GM12878 (cell line): Measurements from ENCODE around the gene DIP2B. TPM values are rescaled to one million over a fixed set of nuclear protein-coding genes. Genes with fewer than 3 reads are reported as not detected.
A peak's percentile ranks its signal among the peaks of the same experiment; 100 is the strongest.

Experiments used
- ATAC-seq: fragments of 200-7000 bp; cut with Tn5 transposase; 3 replicates; pipeline ENCODE4 v1.9.1; 2020; ENCODE audit warnings: mild to moderate bottlenecking, moderate library complexity
- BruUV-seq: library from RNA; stranded (reverse); fragments of 400-500 nt; replicated peaks from 2 replicates; lab custom pipeline; 2021; lab: Mats Ljungman, UMichigan
- CTCF ChIA-PET: fragments of 300-600 bp; sonication (Branson Sonifier 250); formaldehyde crosslinking; extraction: SDS; loops from one replicate; lab custom pipeline; 2021; ENCODE audit warnings: inconsistent platforms; lab: Yijun Ruan, JAX
- POLR2A ChIA-PET: fragments of 350-600 bp; formaldehyde crosslinking; extraction: SDS; loops from one replicate; lab custom pipeline; 2021; ENCODE audit warnings: inconsistent platforms; lab: Charles Lee
- RAD21 ChIA-PET: fragments of 300-600 bp; sonication (Branson Sonifier 250); formaldehyde crosslinking; loops from one replicate; lab custom pipeline; 2023; ENCODE audit warnings: antibody characterized with exemption; ENCODE audit not compliant: unreplicated experiment; lab: Charles Lee
- SMC1A ChIA-PET: fragments of 300-600 bp; sonication (Branson Sonifier 250); formaldehyde crosslinking; loops from one replicate; lab custom pipeline; 2023; ENCODE audit not compliant: unreplicated experiment, uncharacterized antibody; lab: Charles Lee
- DNase-seq: peaks from one replicate; pipeline ENCODE4 v3.0.0-alpha.2; 2011; ENCODE audit warnings: low read depth, low spot score
- FAIRE-seq: peaks from 3 replicates; lab custom pipeline; 2011; peaks lifted over from hg19 to GRCh38; lab: Jason Lieb, UNC
- H2AFZ ChIP-seq: 2 replicates; pipeline ENCODE4 v1.6.0; 2011; ENCODE audit warnings: low read depth, low read length, control low read depth; ENCODE audit not compliant: control insufficient read depth
- H3K27ac ChIP-seq: 2 replicates; pipeline ENCODE4 v1.5.1; 2011; ENCODE audit warnings: control low read depth; ENCODE audit not compliant: control insufficient read depth, insufficient read depth
- H3K27me3 ChIP-seq, 2 experiments: replicated peaks in 1 of 2; 2 replicates each; pipeline versions ENCODE4 v1.6.0 to v1.6.1; 2011; ENCODE audit warnings: low read length in 1 of 2; ENCODE audit not compliant: control insufficient read depth in 2 of 2, insufficient read depth in 2 of 2
- H3K36me3 ChIP-seq, 2 experiments: 2 replicates each; pipeline ENCODE4 v1.5.1; 2011; ENCODE audit warnings: low read length in 1 of 2; ENCODE audit not compliant: control insufficient read depth in 2 of 2, insufficient read depth in 2 of 2
- H3K4me1 ChIP-seq: 2 replicates; pipeline ENCODE4 v1.6.1; 2011; ENCODE audit warnings: mild to moderate bottlenecking, low read length, moderate library complexity, mixed read lengths; ENCODE audit not compliant: control insufficient read depth, insufficient read depth
- H3K4me2 ChIP-seq: 2 replicates; pipeline ENCODE4 v1.6.0; 2011; ENCODE audit warnings: control low read depth; ENCODE audit not compliant: control insufficient read depth, insufficient read depth
- H3K4me3 ChIP-seq: fragments of 200-600 bp; sonication (generic); 2 replicates; pipeline ENCODE4 v1.5.1; 2016
- H3K79me2 ChIP-seq: 2 replicates; pipeline ENCODE4 v1.6.0; 2011; ENCODE audit warnings: low read length; ENCODE audit not compliant: control insufficient read depth, insufficient read depth
- H3K9ac ChIP-seq: 2 replicates; pipeline ENCODE4 v1.8.0; 2011; ENCODE audit warnings: low read length, control low read depth, mixed read lengths; ENCODE audit not compliant: control insufficient read depth, insufficient read depth
- H3K9me3 ChIP-seq: replicated peaks from 3 replicates; pipeline ENCODE4 v1.5.1; 2011; ENCODE audit warnings: mild to moderate bottlenecking, low read length; ENCODE audit not compliant: control insufficient read depth, insufficient read depth
- H4K20me1 ChIP-seq: 2 replicates; pipeline ENCODE4 v1.6.0; 2011; ENCODE audit not compliant: control insufficient read depth, insufficient read depth
- BCL11A ChIP-seq: IDR thresholded peaks from 2 replicates; pipeline ENCODE4 v1.6.1; 2011; ENCODE audit warnings: low read depth, low read length
- FOS ChIP-seq: IDR thresholded peaks from 3 replicates; pipeline ENCODE4 v1.6.1; 2011; ENCODE audit warnings: borderline replicate concordance; ENCODE audit not compliant: insufficient read length; ENCODE audit errors: extremely low read depth
- IKZF2 ChIP-seq, 2 experiments: fragments of 450-650 bp; IDR thresholded peaks; 2 replicates each; pipeline ENCODE4 v1.6.1; 2017; ENCODE audit warnings: mild to moderate bottlenecking in 2 of 2, moderate library complexity in 2 of 2
- JUNB ChIP-seq: IDR thresholded peaks from 2 replicates; pipeline ENCODE4 v1.6.1; 2016; ENCODE audit warnings: antibody characterized with exemption, mild to moderate bottlenecking
- JUND ChIP-seq: IDR thresholded peaks from 2 replicates; pipeline ENCODE4 v1.6.1; 2012; ENCODE audit warnings: low read depth, mild to moderate bottlenecking, low read length, improper control_type of control experiment, moderate library complexity
- NFIC ChIP-seq: IDR thresholded peaks from 2 replicates; pipeline ENCODE4 v1.6.1; 2012; ENCODE audit warnings: low read depth, mild to moderate bottlenecking, inconsistent platforms, low read length, moderate library complexity
- RUNX3 ChIP-seq: IDR thresholded peaks from 2 replicates; pipeline ENCODE4 v1.6.1; 2012; ENCODE audit warnings: low read length, inconsistent platforms
- SPI1 ChIP-seq: IDR thresholded peaks from 2 replicates; pipeline ENCODE4 v1.6.1; 2011; ENCODE audit warnings: low read depth, mild to moderate bottlenecking, low read length, moderate library complexity, borderline replicate concordance; ENCODE audit not compliant: insufficient read depth
- WGBS: methylation state at CpG from one replicate; pipeline ENCODE4 v1.1.6; 2016; ENCODE audit warnings: low lambda C conversion rate; ENCODE audit not compliant: insufficient replicate concordance, insufficient coverage; ENCODE audit errors: missing lambda C conversion rate; 5-methylcytosine and 5-hydroxymethylcytosine counted together
- in situ Hi-C: fragments of 300-500 bp; cut with MboI; formaldehyde crosslinking; loops from 9 replicates; pipeline ENCODE4 v1.14.3; 2018; ENCODE audit warnings: mixed read lengths
- intact Hi-C: fragments of 100-400 bp; cut with micrococcal nuclease; formaldehyde crosslinking; loops from one replicate; pipeline ENCODE4 v1.14.2; 2022; ENCODE audit not compliant: unreplicated experiment
- polyA plus RNA-seq, 11 experiments: library from polyadenylated mRNA; depleted of rRNA in 4 of 11; unstranded in 6 of 11; stranded (reverse) in 5 of 11; fragments of >200 nt; fragmentation: Nextera tagmentation in 4 of 11; fragmentation: Illumina TruSeq in 1 of 11; extraction: Ambion mirVana in 4 of 11; extraction: Trizol in 1 of 11; gene quantifications; 1 replicate in 1 of 11; 2 replicates in 10 of 11; pipeline versions ENCODE4 v1.2.1 to v1.2.3, GENCODE V29; 2011 to 2016; ENCODE audit warnings: inconsistent platforms in 2 of 11, missing spikeins in 2 of 11, low read depth in 1 of 11
- total RNA-seq, 4 experiments: library from RNA; depleted of rRNA in 3 of 4; stranded (reverse); fragments of >200 nt in 3 of 4; fragmentation: Illumina TruSeq in 1 of 4; extraction: Trizol in 1 of 4; gene quantifications; 2 replicates each; pipeline versions ENCODE4 v1.2.1 to v1.2.3, GENCODE V29; 2013 to 2021
- TF ChIP-seq, protein P1 (sequence below): fragments of 450-650 bp; IDR thresholded peaks from 2 replicates; pipeline ENCODE4 v1.6.1; 2017; ENCODE audit warnings: low read depth, mild to moderate bottlenecking, moderate library complexity
- TF ChIP-seq, protein P2 (sequence below): IDR thresholded peaks from 2 replicates; pipeline ENCODE4 v1.6.1; 2011; ENCODE audit warnings: borderline replicate concordance, low read depth, mild to moderate bottlenecking, moderate library complexity, low read length; ENCODE audit not compliant: insufficient read depth, poor library complexity, severe bottlenecking

Gene DIP2B
- total and polyA plus RNA-seq, 10 of the 15 experiments (the other 5 are each of a cell fraction or from before 2014, with no cell fraction given), result 4.5 to 30.0 (median 18.6) TPM

DNA sequence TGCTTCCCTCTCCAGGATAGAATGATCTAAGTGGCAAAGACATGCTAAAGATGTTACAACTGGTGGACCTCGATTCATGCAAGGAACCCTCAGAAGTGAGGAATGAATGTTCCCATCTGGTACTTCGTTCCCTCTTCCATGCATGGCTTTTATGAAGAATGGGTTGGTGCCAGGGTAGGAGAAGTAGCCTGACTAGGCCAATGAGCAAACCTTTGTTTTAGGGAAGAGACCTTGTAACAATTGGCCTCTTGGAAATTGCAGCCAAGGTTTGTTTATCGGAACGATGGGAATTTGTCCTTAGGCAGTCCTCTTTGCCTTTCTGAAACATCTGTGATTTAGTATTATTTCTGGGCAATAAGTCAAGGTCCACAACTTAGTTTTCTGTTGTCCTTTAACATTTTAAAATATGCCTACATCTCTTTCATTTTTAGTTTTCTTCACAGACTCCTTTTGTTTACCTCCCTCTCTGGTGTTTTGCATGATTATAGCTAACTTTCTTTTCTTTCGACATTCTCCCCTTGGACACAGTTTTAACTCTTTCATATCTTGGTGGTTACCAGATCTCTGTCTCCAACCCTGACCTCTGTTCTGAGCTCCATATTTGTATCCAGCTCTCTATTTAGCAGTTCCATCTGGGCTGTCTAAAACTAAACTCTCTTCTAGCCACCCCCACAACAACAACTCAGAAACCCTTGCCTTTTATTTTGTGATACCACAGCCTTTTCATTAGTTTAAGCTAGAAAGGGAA is 70.0 kb downstream of the DIP2B start:
- in situ Hi-C loops, result no loop called here
- SMC1A ChIA-PET, result interaction anchor here (0.9 to 6.6 kb wide), 5 partner anchors 10 to 67 kb away, joined by 3 to 42 read pairs (median 4); no protein-coding TSS in a partner anchor
- WGBS, result 82% methylated on average over 5 of the region's 5 CpGs

DNA sequence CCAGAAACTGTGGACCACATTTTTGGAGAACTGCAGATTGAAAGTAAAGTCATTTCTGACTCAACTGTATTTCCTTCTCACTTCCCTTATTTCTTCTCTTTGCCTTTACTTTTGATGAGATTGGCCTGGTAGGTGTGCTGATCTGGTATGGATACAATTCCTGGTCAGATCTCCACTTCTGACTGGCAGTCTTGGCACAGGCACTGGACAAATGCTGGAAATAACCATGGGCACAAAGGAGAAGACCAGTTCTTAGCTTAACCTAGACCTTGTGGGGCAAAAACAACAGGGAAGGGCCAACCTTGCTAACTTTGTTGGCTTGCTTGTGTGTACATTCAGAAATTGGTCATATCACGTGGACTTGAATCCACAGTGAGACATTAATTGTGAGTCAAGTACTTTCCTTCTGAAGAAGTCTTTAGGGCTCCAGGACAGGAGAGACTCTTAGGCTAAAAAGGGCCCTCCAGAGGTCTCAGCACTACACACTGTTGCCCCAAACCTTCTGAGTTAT is 75.0 kb downstream of the DIP2B start:
- ChIA-PET CTCF (interaction anchor here (1.0 to 2.2 kb wide), 5 partner anchors 15 to 634 kb away, joined by 3 to 4 read pairs (median 3); no protein-coding TSS in a partner anchor), RAD21 (interaction anchor here (0.8 to 3.4 kb wide), 4 partner anchors 17 to 84 kb away, joined by 3 to 14 read pairs (median 4); no protein-coding TSS in a partner anchor), SMC1A (interaction anchor here (0.8 to 3.1 kb wide), 5 partner anchors 12 to 73 kb away, joined by 3 to 16 read pairs (median 3); no protein-coding TSS in a partner anchor), POLR2A (interaction anchor here (0.6 to 1.7 kb wide), 3 partner anchors 41 to 79 kb away, joined by 3 to 5 read pairs (median 3); no protein-coding TSS in a partner anchor)
- Histone ChIP-seq H3K4me3 (peak overlapping the region; percentile 54; the same call in 1 of the 2 replicates), H3K79me2 (peaks cover 39% of the 10 kb centered on the region), H3K4me2 (peak overlapping the region; percentile 84), H2AFZ (no peak overlapping the region; the same call in none of the 2 replicates), H3K9me3 (no peaks in the 10 kb centered on the region; the same call in 2 of the 3 replicates), H3K27ac (peak overlapping the region; percentile 70), H3K27me3 (no peaks in the 10 kb centered on the region), H4K20me1 (no peaks in the 10 kb centered on the region; the same call in 1 of the 2 replicates), H3K36me3 (peaks cover 0 to 3% of the 10 kb centered on the region in 2 experiments; a peak in 1 of 4 replicates), H3K9ac (no peak overlapping the region), H3K4me1 (peaks cover 23% of the 10 kb centered on the region)
- FAIRE-seq (no peak), ATAC-seq (peak; percentile 84), DNase-seq (peak; percentile 40)
- in situ Hi-C loops (no loop called here), intact Hi-C loops (loop anchor here (5.0 kb wide), 2 partner anchors 48 to 63 kb away; no protein-coding TSS in a partner anchor)
- BruUV-seq, result no TSS peak
- WGBS, result 0% methylated on average over 1 of the region's 1 CpG
- TF ChIP-seq BCL11A (peak; percentile 26; the same call in 1 of the 2 replicates), NFIC (peak; percentile 53), IKZF2 (IDR thresholded peaks at IDR 0.05) (peak; percentile 75 to 88), JUNB (peak; percentile 60), SPI1 (peak; percentile 97), JUND (0 out of 2 replicates have a peak, but pooled peaks have one; percentile 3), RUNX3 (peak; percentile 80)
- TF ChIP-seq, protein P1, sequence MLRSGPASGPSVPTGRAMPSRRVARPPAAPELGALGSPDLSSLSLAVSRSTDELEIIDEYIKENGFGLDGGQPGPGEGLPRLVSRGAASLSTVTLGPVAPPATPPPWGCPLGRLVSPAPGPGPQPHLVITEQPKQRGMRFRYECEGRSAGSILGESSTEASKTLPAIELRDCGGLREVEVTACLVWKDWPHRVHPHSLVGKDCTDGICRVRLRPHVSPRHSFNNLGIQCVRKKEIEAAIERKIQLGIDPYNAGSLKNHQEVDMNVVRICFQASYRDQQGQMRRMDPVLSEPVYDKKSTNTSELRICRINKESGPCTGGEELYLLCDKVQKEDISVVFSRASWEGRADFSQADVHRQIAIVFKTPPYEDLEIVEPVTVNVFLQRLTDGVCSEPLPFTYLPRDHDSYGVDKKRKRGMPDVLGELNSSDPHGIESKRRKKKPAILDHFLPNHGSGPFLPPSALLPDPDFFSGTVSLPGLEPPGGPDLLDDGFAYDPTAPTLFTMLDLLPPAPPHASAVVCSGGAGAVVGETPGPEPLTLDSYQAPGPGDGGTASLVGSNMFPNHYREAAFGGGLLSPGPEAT, result peak; percentile 41; the same call in 1 of the 2 replicates
- TF ChIP-seq, protein P2, sequence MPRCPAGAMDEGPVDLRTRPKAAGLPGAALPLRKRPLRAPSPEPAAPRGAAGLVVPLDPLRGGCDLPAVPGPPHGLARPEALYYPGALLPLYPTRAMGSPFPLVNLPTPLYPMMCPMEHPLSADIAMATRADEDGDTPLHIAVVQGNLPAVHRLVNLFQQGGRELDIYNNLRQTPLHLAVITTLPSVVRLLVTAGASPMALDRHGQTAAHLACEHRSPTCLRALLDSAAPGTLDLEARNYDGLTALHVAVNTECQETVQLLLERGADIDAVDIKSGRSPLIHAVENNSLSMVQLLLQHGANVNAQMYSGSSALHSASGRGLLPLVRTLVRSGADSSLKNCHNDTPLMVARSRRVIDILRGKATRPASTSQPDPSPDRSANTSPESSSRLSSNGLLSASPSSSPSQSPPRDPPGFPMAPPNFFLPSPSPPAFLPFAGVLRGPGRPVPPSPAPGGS, result no peak

More for the DNA sequence above, 70.0 kb downstream of the DIP2B start:
- DNase-seq, result no peak
- H3K36me3 ChIP-seq, result no peaks in the 10 kb centered on the region
- H3K27me3 ChIP-seq, result no peaks in the 10 kb centered on the region
- peak overlapping the region; percentile 42 for H3K27ac ChIP-seq
- FAIRE-seq, result no peak
- peaks cover 45% of the 10 kb centered on the region for H3K79me2 ChIP-seq
- H3K4me1 ChIP-seq, result peaks cover 23% of the 10 kb centered on the region
- ChIA-PET CTCF (interaction anchor here (0.9 to 2.8 kb wide), 3 partner anchors 20 to 70 kb away, joined by 3 to 9 read pairs (median 3); partner anchors contain the start of gene DIP2B), POLR2A (interaction anchor here (1.0 to 2.5 kb wide), 3 partner anchors 10 to 29 kb away, joined by 3 to 7 read pairs (median 3); no protein-coding TSS in a partner anchor), RAD21 (interaction anchor here (0.6 to 1.3 kb wide), 3 partner anchors 12 to 65 kb away, joined by 3 to 4 read pairs (median 3); no protein-coding TSS in a partner anchor)
- TF ChIP-seq FOS (no peak), RUNX3 (0 out of 2 replicates have a peak, but pooled peaks have one; percentile 19)
- no peaks in the 10 kb centered on the region for H3K9me3 ChIP-seq
- H3K4me2 ChIP-seq, result peak overlapping the region; percentile 54
- BruUV-seq, result no TSS peak
- no peak overlapping the region for H3K9ac ChIP-seq
- no peaks in the 10 kb centered on the region; the same call in 1 of the 2 replicates for H4K20me1 ChIP-seq
- intact Hi-C loops, result loop anchor here (5.0 kb wide), 2 partner anchors 42 to 57 kb away; no protein-coding TSS in a partner anchor
- peak overlapping the region; percentile 27; the same call in 1 of the 2 replicates for H3K4me3 ChIP-seq
- H2AFZ ChIP-seq, result no peak overlapping the region
- ATAC-seq, result peak; percentile 22; the same call in 2 of the 3 replicates
